BJ (cell line): ENCODE data around the gene IMPDH2. TPM values are rescaled to one million over a fixed set of nuclear protein-coding genes. Genes with fewer than 3 reads are reported as not detected.

Experiments used
- CTCF ChIA-PET: fragments of 350-600 bp; formaldehyde crosslinking; extraction: SDS; loops from one replicate; lab custom pipeline; 2021; ENCODE audit warnings: antibody characterized with exemption, inconsistent platforms; lab: Yijun Ruan, JAX
- POLR2A ChIA-PET: fragments of 300-600 bp; sonication (Branson Sonifier 250); formaldehyde crosslinking; extraction: SDS; loops from one replicate; lab custom pipeline; 2021; ENCODE audit warnings: antibody characterized with exemption; lab: Charles Lee
- DNase-seq: peaks from one replicate; pipeline ENCODE4 v3.0.0-alpha.2; 2011; ENCODE audit warnings: low read depth
- H3K27me3 ChIP-seq: 2 replicates; pipeline ENCODE4 v1.6.0; 2011; ENCODE audit warnings: low read length; ENCODE audit not compliant: control insufficient read depth, insufficient read depth
- H3K36me3 ChIP-seq: 2 replicates; pipeline ENCODE4 v1.5.1; 2011; ENCODE audit warnings: low read length; ENCODE audit not compliant: control insufficient read depth, insufficient read depth
- H3K4me3 ChIP-seq: 2 replicates; pipeline ENCODE4 v1.5.1; 2011; ENCODE audit warnings: low read depth, mild to moderate bottlenecking, control low read depth, low read length
- CTCF ChIP-seq: IDR thresholded peaks from 2 replicates; pipeline ENCODE4 v1.5.1; 2011; ENCODE audit warnings: low read depth, mild to moderate bottlenecking, control low read depth, inconsistent platforms, low read length, moderate library complexity; ENCODE audit not compliant: insufficient read depth
- polyA plus RNA-seq: library from polyadenylated mRNA; depleted of rRNA; stranded (reverse); fragments of >200 nt; gene quantifications from 2 replicates; pipeline ENCODE4 v1.2.3, GENCODE V29; 2011

IMPDH2 gene
- polyA plus RNA-seq, 1 experiment: 395 TPM

DNA sequence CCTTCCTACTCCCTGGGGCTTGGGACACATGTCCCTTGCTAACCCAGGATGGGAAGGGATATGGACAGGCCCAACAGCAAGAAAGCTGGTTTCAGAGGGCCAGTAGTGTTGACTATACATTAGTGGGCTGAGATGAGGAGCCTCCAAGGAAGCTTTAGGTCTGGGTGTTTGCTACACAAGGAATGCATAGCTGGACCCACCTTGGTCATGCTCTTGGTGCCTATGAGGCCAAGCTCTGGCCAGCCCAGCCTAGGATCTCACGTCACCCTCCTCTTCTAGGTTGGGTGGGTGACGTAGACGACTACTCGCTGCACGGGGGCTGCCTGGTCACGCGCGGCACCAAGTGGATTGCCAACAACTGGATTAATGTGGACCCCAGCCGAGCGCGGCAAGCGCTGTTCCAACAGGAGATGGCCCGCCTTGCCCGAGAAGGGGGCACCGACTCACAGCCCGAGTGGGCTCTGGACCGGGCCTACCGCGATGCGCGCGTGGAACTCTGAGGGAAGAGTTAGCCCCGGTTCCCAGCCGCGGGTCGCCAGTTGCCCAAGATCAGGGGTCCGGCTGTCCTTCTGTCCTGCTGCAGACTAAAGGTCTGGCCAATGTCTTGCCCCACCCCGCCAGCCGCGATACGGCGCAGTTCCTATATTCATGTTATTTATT lies 22.7 kb downstream of the IMPDH2 start:
- ChIA-PET POLR2A (interaction anchor here (0.5 to 1.5 kb wide), 6 partner anchors 13 to 108 kb away, joined by 3 to 19 read pairs (median 8); partner anchors contain the start of genes IMPDH2, NDUFAF3, P4HTM and SLC25A20), CTCF (interaction anchor here (0.6 to 6.2 kb wide), 10 partner anchors 11 to 557 kb away, joined by 3 to 46 read pairs (median 4); partner anchors contain the start of genes ARIH2, DALRD3, NDUFAF3 and P4HTM)

DNA sequence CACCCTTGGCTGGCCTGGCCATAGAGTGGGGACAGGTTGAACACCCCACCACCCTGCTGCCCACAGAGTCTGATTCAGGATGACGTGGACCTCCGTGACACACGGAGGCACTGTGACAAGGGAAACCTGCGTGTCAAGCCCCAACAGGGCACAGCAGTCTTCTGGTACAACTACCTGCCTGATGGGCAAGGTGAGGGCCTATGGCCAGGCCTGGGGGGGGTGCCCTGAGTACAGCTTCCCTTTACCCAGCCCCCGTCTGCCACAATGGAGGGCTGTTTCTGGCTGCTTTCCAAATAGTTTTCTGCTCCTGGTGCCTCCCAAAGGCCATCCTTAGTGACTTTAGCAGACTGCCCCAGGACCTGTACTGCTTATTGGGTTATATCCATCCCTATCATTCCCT lies 23.2 kb downstream of the IMPDH2 start:
- no peak for DNase-seq
- ChIA-PET POLR2A (no interaction called here), CTCF (interaction anchor here (0.6 to 6.2 kb wide), 3 partner anchors 10 to 17 kb away, joined by 3 to 46 read pairs (median 30); partner anchors contain the start of genes NDUFAF3 and P4HTM)
- peaks cover 5% of the 10 kb centered on the region for H3K36me3 ChIP-seq
- H3K27me3 ChIP-seq: no peaks in the 10 kb centered on the region
- no peak for TF ChIP-seq CTCF
- H3K4me3 ChIP-seq: peak overlapping the region; percentile 96; the same call in 1 of the 2 replicates

More for the DNA sequence above, 22.7 kb downstream of the IMPDH2 start:
- peaks cover 6% of the 10 kb centered on the region for H3K36me3 ChIP-seq
- no peaks in the 10 kb centered on the region for H3K27me3 ChIP-seq
- TF ChIP-seq CTCF: no peak
- no peak for DNase-seq
- peak overlapping the region; percentile 96 for H3K4me3 ChIP-seq

DNA sequence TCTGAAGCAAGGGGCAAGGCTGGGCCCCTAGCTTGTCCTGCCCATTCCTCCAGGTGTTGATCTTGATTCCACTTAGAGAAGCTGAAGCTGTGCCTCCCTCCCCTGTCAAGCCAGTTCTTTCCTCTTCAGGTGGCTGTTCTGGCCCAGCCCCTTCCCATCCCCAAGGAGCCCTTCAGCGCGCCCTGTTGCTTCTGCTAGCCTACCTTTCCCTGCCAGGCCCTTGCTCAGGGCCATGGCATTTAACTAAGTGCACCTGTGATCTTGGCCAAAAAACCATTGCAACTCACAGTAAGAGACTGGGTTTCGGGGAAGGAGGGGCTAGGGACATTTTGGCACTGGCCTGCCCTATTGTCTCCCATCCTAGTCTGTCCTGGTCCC lies 23.9 kb downstream of the IMPDH2 start:
- no peak for DNase-seq
- Histone ChIP-seq H3K4me3 (no peak overlapping the region), H3K27me3 (no peaks in the 10 kb centered on the region), H3K36me3 (peaks cover 4% of the 10 kb centered on the region)
- CTCF ChIA-PET: interaction anchor here (5.1 to 6.2 kb wide), 2 partner anchors 16 to 17 kb away, joined by 30 to 46 read pairs; partner anchors contain the start of genes NDUFAF3 and P4HTM
- TF ChIP-seq CTCF: no peak
- POLR2A ChIA-PET: no interaction called here

DNA sequence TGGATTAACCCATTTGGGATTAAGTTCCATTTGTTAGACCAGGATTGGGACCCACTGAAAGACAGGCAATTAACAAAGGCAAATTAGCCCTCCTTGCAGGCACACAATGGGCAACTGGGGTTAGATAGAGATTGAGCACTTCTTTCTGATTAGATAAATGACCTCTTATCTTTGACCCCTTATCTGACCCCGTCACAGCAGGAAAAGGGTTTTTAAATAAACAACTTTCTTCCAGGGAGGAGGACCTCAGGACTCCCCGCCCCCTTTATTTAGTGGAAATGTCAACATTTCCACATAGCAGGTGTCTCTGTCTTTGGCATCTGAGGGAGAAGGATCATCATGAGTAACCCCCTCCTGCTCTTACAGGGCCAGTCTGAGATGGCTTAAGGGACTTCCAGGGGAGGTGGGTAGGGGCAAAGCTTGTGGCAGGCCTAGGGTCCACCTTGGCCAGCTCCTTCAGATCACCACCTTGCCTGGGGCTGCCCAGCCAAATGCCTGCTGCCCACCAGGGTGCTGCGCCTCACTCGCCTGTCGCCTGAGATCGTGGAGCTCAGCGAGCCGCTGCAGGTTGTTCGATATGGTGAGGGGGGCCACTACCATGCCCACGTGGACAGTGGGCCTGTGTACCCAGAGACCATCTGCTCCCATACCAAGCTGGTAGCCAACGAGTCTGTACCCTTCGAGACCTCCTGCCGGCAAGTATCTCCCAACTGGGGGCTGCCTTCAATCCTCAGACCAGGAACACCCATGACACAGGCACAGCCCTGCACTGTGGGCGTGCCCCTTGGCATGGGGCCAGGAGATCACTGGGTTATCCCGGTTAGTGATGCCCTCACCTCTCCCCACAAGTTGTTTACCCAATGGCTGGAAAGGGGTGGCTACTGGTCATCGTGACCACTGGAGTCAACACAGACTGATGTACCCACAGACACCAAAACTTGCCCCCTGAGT lies 24.6 kb downstream of the IMPDH2 start:
- Histone ChIP-seq H3K4me3 (no peak overlapping the region), H3K27me3 (no peaks in the 10 kb centered on the region), H3K36me3 (peaks cover 3% of the 10 kb centered on the region)
- no peak for DNase-seq
- TF ChIP-seq CTCF: no peak
- ChIA-PET POLR2A (no interaction called here), CTCF (interaction anchor here (5.1 to 6.2 kb wide), 2 partner anchors 15 to 17 kb away, joined by 30 to 46 read pairs; partner anchors contain the start of genes NDUFAF3 and P4HTM)
